HCT116 (cell line): ENCODE results near the gene DHX30. TPM values are rescaled to one million over a fixed set of nuclear protein-coding genes. Genes with fewer than 3 reads are reported as not detected.

Source experiments
- ATAC-seq: fragments of 200-7000 bp; cut with Tn5 transposase; 2 replicates; pipeline ENCODE4 v1.9.1; 2020; ENCODE audit warnings: mild to moderate bottlenecking, moderate library complexity
- BruUV-seq: library from RNA; stranded (reverse); fragments of 400-500 nt; replicated peaks from 2 replicates; lab custom pipeline; 2021; lab: Mats Ljungman, UMichigan
- CTCF ChIA-PET: fragments of 300-600 bp; sonication (Branson Sonifier 250); formaldehyde crosslinking; loops from one replicate; lab custom pipeline; 2021; ENCODE audit warnings: antibody characterized with exemption; lab: Charles Lee
- POLR2A ChIA-PET: fragments of 300-600, 350-600 bp; sonication (Branson Sonifier 250); formaldehyde crosslinking; loops from one replicate; lab custom pipeline; 2021; ENCODE audit warnings: antibody characterized with exemption; lab: Charles Lee
- RAD21 ChIA-PET, 2 experiments: fragments of 300-600 bp; sonication (Branson Sonifier 250); formaldehyde crosslinking; loops; one replicate each; lab custom pipeline; 2023; ENCODE audit warnings: low total read pairs in 2 of 2; ENCODE audit not compliant: uncharacterized antibody in 2 of 2, unreplicated experiment in 2 of 2, low non-redundant PET in 1 of 2; lab: Charles Lee
- DNase-seq: peaks from one replicate; pipeline ENCODE4 v3.0.0-alpha.2; 2010; ENCODE audit warnings: low read depth, low spot score
- H2AFZ ChIP-seq: fragments of 200-600 bp; shearing (Covaris generic), sonication (generic); 2 replicates; pipeline ENCODE4 v1.6.1; 2017; ENCODE audit warnings: low read depth, mixed run types, mixed read lengths, antibody characterized with exemption, low read length; ENCODE audit not compliant: poor library complexity, severe bottlenecking
- H3K27ac ChIP-seq: 2 replicates; pipeline ENCODE4 v1.5.1; 2012; ENCODE audit warnings: low read depth, low read length
- H3K27me3 ChIP-seq: fragments of 200-600 bp; sonication (generic); 2 replicates; pipeline ENCODE4 v1.6.1; 2016; ENCODE audit warnings: mixed run types, low read length, mixed read lengths; ENCODE audit not compliant: insufficient read depth
- H3K36me3 ChIP-seq, 2 experiments: fragments of 200-500 bp in 1 of 2; fragments of 200-600 bp in 1 of 2; sonication (Bioruptor generic) in 1 of 2; sonication (generic) in 1 of 2; 2 replicates each; pipeline versions ENCODE4 v1.5.1 to v1.6.1; 2014 to 2016; ENCODE audit warnings: low read length in 2 of 2, inconsistent platforms in 1 of 2, mixed read lengths in 1 of 2, mixed run types in 1 of 2; ENCODE audit not compliant: insufficient read depth in 2 of 2, control insufficient read depth in 1 of 2
- H3K4me1 ChIP-seq, 2 experiments: fragments of 200-600 bp in 1 of 2; sonication (generic) in 1 of 2; 2 replicates each; pipeline versions ENCODE4 v1.5.1 to v1.6.1; 2012 to 2017; ENCODE audit warnings: low read length in 2 of 2, inconsistent platforms in 1 of 2, mild to moderate bottlenecking in 1 of 2, mixed read lengths in 1 of 2, mixed run types in 1 of 2, moderate library complexity in 1 of 2; ENCODE audit not compliant: insufficient read depth in 2 of 2, control insufficient read depth in 1 of 2
- H3K4me2 ChIP-seq: fragments of 200-600 bp; sonication (generic); 2 replicates; pipeline ENCODE4 v1.6.1; 2017; ENCODE audit warnings: mixed run types, low read length, mixed read lengths
- H3K4me3 ChIP-seq, 2 experiments: fragments of 200-600 bp in 1 of 2; sonication (generic) in 1 of 2; replicated peaks in 1 of 2; 2 replicates each; pipeline ENCODE4 v1.5.1; 2011 to 2016; ENCODE audit warnings: low read length in 2 of 2, control low read depth in 1 of 2, low read depth in 1 of 2, mild to moderate bottlenecking in 1 of 2, mixed read lengths in 1 of 2, mixed run types in 1 of 2
- H3K79me2 ChIP-seq: fragments of 200-600 bp; sonication (generic); 2 replicates; pipeline ENCODE4 v1.6.1; 2017; ENCODE audit warnings: mild to moderate bottlenecking, mixed run types, low read length, moderate library complexity, mixed read lengths; ENCODE audit not compliant: insufficient read depth
- H3K9ac ChIP-seq: fragments of 200-600 bp; sonication (generic); 2 replicates; pipeline ENCODE4 v1.6.1; 2016; ENCODE audit warnings: low read length, mixed read lengths
- H3K9me2 ChIP-seq: fragments of 200-600 bp; sonication (generic), shearing (Covaris generic); 2 replicates; pipeline ENCODE4 v1.6.1; 2017; ENCODE audit warnings: mixed run types, mild to moderate bottlenecking, moderate library complexity; ENCODE audit not compliant: insufficient read depth
- H3K9me3 ChIP-seq, 2 experiments: fragments of 200-500 bp in 1 of 2; fragments of 200-600 bp in 1 of 2; sonication (Bioruptor generic) in 1 of 2; sonication (generic) in 1 of 2; 2 replicates each; pipeline ENCODE4 v1.6.1; 2014 to 2017; ENCODE audit warnings: low read length in 2 of 2, mixed read lengths in 2 of 2, inconsistent platforms in 1 of 2, low read depth in 1 of 2, mild to moderate bottlenecking in 1 of 2, mixed run types in 1 of 2, moderate library complexity in 1 of 2; ENCODE audit not compliant: control insufficient read depth in 1 of 2, insufficient read depth in 1 of 2
- H4K20me1 ChIP-seq: fragments of 200-600 bp; sonication (generic), shearing (Covaris generic); 2 replicates; pipeline ENCODE4 v1.6.1; 2017; ENCODE audit warnings: mixed run types, mild to moderate bottlenecking, moderate library complexity; ENCODE audit not compliant: insufficient read depth
- ELF1 ChIP-seq: IDR thresholded peaks from 2 replicates; pipeline ENCODE4 v1.6.1; 2012; ENCODE audit warnings: low read depth, borderline replicate concordance
- POLR2AphosphoS5 ChIP-seq: IDR thresholded peaks from 2 replicates; pipeline ENCODE4 v1.6.1; 2011; ENCODE audit warnings: mild to moderate bottlenecking, low read depth, low read length, moderate library complexity
- SIN3A ChIP-seq: IDR thresholded peaks from 2 replicates; pipeline ENCODE4 v1.6.1; 2012; ENCODE audit warnings: low read depth
- ZBTB33 ChIP-seq: IDR thresholded peaks from 2 replicates; pipeline ENCODE4 v1.6.1; 2011; ENCODE audit warnings: mild to moderate bottlenecking, low read length, moderate library complexity; ENCODE audit not compliant: insufficient replicate concordance; ENCODE audit errors: extremely low read depth
- intact Hi-C: fragments of 100-400 bp; cut with micrococcal nuclease; formaldehyde crosslinking; loops from 2 replicates; pipeline ENCODE4 v1.10.0; 2022
- total RNA-seq: library from RNA; stranded (reverse); gene quantifications from one replicate; pipeline ENCODE4 v1.2.1, GENCODE V29; 2021; ENCODE audit not compliant: unreplicated experiment

Gene DHX30
- total RNA-seq, 1 experiment from 2014 or later: 114 TPM

- Histone ChIP-seq H3K4me2 (no peak overlapping the region), H3K9ac (no peak overlapping the region), H3K9me2 (no peaks in the 10 kb centered on the region), H3K79me2 (0 out of 2 replicates have a peak, but pooled peaks cover 4% of the 10 kb centered on the region), H2AFZ (no peak overlapping the region), H3K27ac (no peak overlapping the region), H4K20me1 (peaks cover 7% of the 10 kb centered on the region; the same call in 1 of the 2 replicates), H3K9me3 (no peaks in the 10 kb centered on the region), H3K27me3 (no peaks in the 10 kb centered on the region), H3K4me3 (no peak overlapping the region), H3K36me3 (peaks cover 3 to 11% of the 10 kb centered on the region in 2 experiments; a peak in 3 of 4 replicates), H3K4me1 (0 out of 4 replicates have a peak, but pooled peaks cover 0 to 5% of the 10 kb centered on the region in 2 experiments)
- ChIA-PET POLR2A (no interaction called here), RAD21 (no interaction called here), CTCF (interaction anchor here (1.0 kb wide), 1 partner anchor 100 kb away, joined by 3 read pairs; no protein-coding TSS in a partner anchor)
- no peak for ATAC-seq
- intact Hi-C loops: no loop called here
- DNase-seq: no peak
- BruUV-seq: no TSS peak
- TF ChIP-seq ZBTB33 (no peak), POLR2AphosphoS5 (no peak), ELF1 (no peak), SIN3A (no peak)
These were observed 87.3 kb downstream of the DHX30 start for GRCh38 chr3:47890126-47890827.
